HCT116 (cell line): ENCODE data around the gene WBP1L. TPM values are rescaled to one million over a fixed set of nuclear protein-coding genes. Genes with fewer than 3 reads are reported as not detected.

Experiments used
- ATAC-seq: fragments of 200-7000 bp; cut with Tn5 transposase; 2 replicates; pipeline ENCODE4 v1.9.1; 2020; ENCODE audit warnings: mild to moderate bottlenecking, moderate library complexity
- BruUV-seq: library from RNA; stranded (reverse); fragments of 400-500 nt; replicated peaks from 2 replicates; lab custom pipeline; 2021; lab: Mats Ljungman, UMichigan
- CTCF ChIA-PET: fragments of 300-600 bp; sonication (Branson Sonifier 250); formaldehyde crosslinking; loops from one replicate; lab custom pipeline; 2021; ENCODE audit warnings: antibody characterized with exemption; lab: Charles Lee
- POLR2A ChIA-PET: fragments of 300-600, 350-600 bp; sonication (Branson Sonifier 250); formaldehyde crosslinking; loops from one replicate; lab custom pipeline; 2021; ENCODE audit warnings: antibody characterized with exemption; lab: Charles Lee
- RAD21 ChIA-PET, 2 experiments: fragments of 300-600 bp; sonication (Branson Sonifier 250); formaldehyde crosslinking; loops; one replicate each; lab custom pipeline; 2023; ENCODE audit warnings: low total read pairs in 2 of 2; ENCODE audit not compliant: uncharacterized antibody in 2 of 2, unreplicated experiment in 2 of 2, low non-redundant PET in 1 of 2; lab: Charles Lee
- DNase-seq: peaks from one replicate; pipeline ENCODE4 v3.0.0-alpha.2; 2010; ENCODE audit warnings: low read depth, low spot score
- H2AFZ ChIP-seq: fragments of 200-600 bp; shearing (Covaris generic), sonication (generic); 2 replicates; pipeline ENCODE4 v1.6.1; 2017; ENCODE audit warnings: low read depth, mixed run types, mixed read lengths, antibody characterized with exemption, low read length; ENCODE audit not compliant: poor library complexity, severe bottlenecking
- H3K27ac ChIP-seq: 2 replicates; pipeline ENCODE4 v1.5.1; 2012; ENCODE audit warnings: low read depth, low read length
- H3K27me3 ChIP-seq: fragments of 200-600 bp; sonication (generic); 2 replicates; pipeline ENCODE4 v1.6.1; 2016; ENCODE audit warnings: mixed run types, low read length, mixed read lengths; ENCODE audit not compliant: insufficient read depth
- H3K36me3 ChIP-seq, 2 experiments: fragments of 200-500 bp in 1 of 2; fragments of 200-600 bp in 1 of 2; sonication (Bioruptor generic) in 1 of 2; sonication (generic) in 1 of 2; 2 replicates each; pipeline versions ENCODE4 v1.5.1 to v1.6.1; 2014 to 2016; ENCODE audit warnings: low read length in 2 of 2, inconsistent platforms in 1 of 2, mixed read lengths in 1 of 2, mixed run types in 1 of 2; ENCODE audit not compliant: insufficient read depth in 2 of 2, control insufficient read depth in 1 of 2
- H3K4me1 ChIP-seq, 2 experiments: fragments of 200-600 bp in 1 of 2; sonication (generic) in 1 of 2; 2 replicates each; pipeline versions ENCODE4 v1.5.1 to v1.6.1; 2012 to 2017; ENCODE audit warnings: low read length in 2 of 2, inconsistent platforms in 1 of 2, mild to moderate bottlenecking in 1 of 2, mixed read lengths in 1 of 2, mixed run types in 1 of 2, moderate library complexity in 1 of 2; ENCODE audit not compliant: insufficient read depth in 2 of 2, control insufficient read depth in 1 of 2
- H3K4me2 ChIP-seq: fragments of 200-600 bp; sonication (generic); 2 replicates; pipeline ENCODE4 v1.6.1; 2017; ENCODE audit warnings: mixed run types, low read length, mixed read lengths
- H3K4me3 ChIP-seq, 2 experiments: fragments of 200-600 bp in 1 of 2; sonication (generic) in 1 of 2; replicated peaks in 1 of 2; 2 replicates each; pipeline ENCODE4 v1.5.1; 2011 to 2016; ENCODE audit warnings: low read length in 2 of 2, control low read depth in 1 of 2, low read depth in 1 of 2, mild to moderate bottlenecking in 1 of 2, mixed read lengths in 1 of 2, mixed run types in 1 of 2
- H3K79me2 ChIP-seq: fragments of 200-600 bp; sonication (generic); 2 replicates; pipeline ENCODE4 v1.6.1; 2017; ENCODE audit warnings: mild to moderate bottlenecking, mixed run types, low read length, moderate library complexity, mixed read lengths; ENCODE audit not compliant: insufficient read depth
- H3K9ac ChIP-seq: fragments of 200-600 bp; sonication (generic); 2 replicates; pipeline ENCODE4 v1.6.1; 2016; ENCODE audit warnings: low read length, mixed read lengths
- H3K9me2 ChIP-seq: fragments of 200-600 bp; sonication (generic), shearing (Covaris generic); 2 replicates; pipeline ENCODE4 v1.6.1; 2017; ENCODE audit warnings: mixed run types, mild to moderate bottlenecking, moderate library complexity; ENCODE audit not compliant: insufficient read depth
- H3K9me3 ChIP-seq, 2 experiments: fragments of 200-500 bp in 1 of 2; fragments of 200-600 bp in 1 of 2; sonication (Bioruptor generic) in 1 of 2; sonication (generic) in 1 of 2; 2 replicates each; pipeline ENCODE4 v1.6.1; 2014 to 2017; ENCODE audit warnings: low read length in 2 of 2, mixed read lengths in 2 of 2, inconsistent platforms in 1 of 2, low read depth in 1 of 2, mild to moderate bottlenecking in 1 of 2, mixed run types in 1 of 2, moderate library complexity in 1 of 2; ENCODE audit not compliant: control insufficient read depth in 1 of 2, insufficient read depth in 1 of 2
- H4K20me1 ChIP-seq: fragments of 200-600 bp; sonication (generic), shearing (Covaris generic); 2 replicates; pipeline ENCODE4 v1.6.1; 2017; ENCODE audit warnings: mixed run types, mild to moderate bottlenecking, moderate library complexity; ENCODE audit not compliant: insufficient read depth
- CBX3 ChIP-seq: IDR thresholded peaks from 2 replicates; pipeline ENCODE4 v1.6.1; 2012; ENCODE audit warnings: low read depth
- CTCF ChIP-seq, 3 experiments: fragments of 200-600 bp in 1 of 3; sonication (generic) in 1 of 3; IDR thresholded peaks in 2 of 3; conservative IDR thresholded peaks in 1 of 3; 2 replicates each; pipeline ENCODE4 v1.5.1; 2012 to 2017; ENCODE audit warnings: low read depth in 2 of 3, low read length in 2 of 3, antibody characterized with exemption in 1 of 3, borderline replicate concordance in 1 of 3, control low read depth in 1 of 3, mild to moderate bottlenecking in 1 of 3, mixed read lengths in 1 of 3, mixed run types in 1 of 3, moderate library complexity in 1 of 3; ENCODE audit not compliant: insufficient read depth in 1 of 3
- EGR1 ChIP-seq: IDR thresholded peaks from 2 replicates; pipeline ENCODE4 v1.6.1; 2012; ENCODE audit warnings: low read depth
- ELF1 ChIP-seq: IDR thresholded peaks from 2 replicates; pipeline ENCODE4 v1.6.1; 2012; ENCODE audit warnings: low read depth, borderline replicate concordance
- MAX ChIP-seq: IDR thresholded peaks from 2 replicates; pipeline ENCODE4 v1.6.1; 2012
- POLR2AphosphoS5 ChIP-seq: IDR thresholded peaks from 2 replicates; pipeline ENCODE4 v1.6.1; 2011; ENCODE audit warnings: mild to moderate bottlenecking, low read depth, low read length, moderate library complexity
- RAD21 ChIP-seq: IDR thresholded peaks from 2 replicates; pipeline ENCODE4 v1.6.1; 2012; ENCODE audit warnings: low read depth, mild to moderate bottlenecking
- REST ChIP-seq: IDR thresholded peaks from 2 replicates; pipeline ENCODE4 v1.6.1; 2012; ENCODE audit warnings: low read depth
- SIN3A ChIP-seq: IDR thresholded peaks from 2 replicates; pipeline ENCODE4 v1.6.1; 2012; ENCODE audit warnings: low read depth
- YY1 ChIP-seq: IDR thresholded peaks from 2 replicates; pipeline ENCODE4 v1.6.1; 2011; ENCODE audit warnings: low read length, low read depth, moderate library complexity, mild to moderate bottlenecking; ENCODE audit not compliant: insufficient replicate concordance; ENCODE audit errors: extremely low read depth
- intact Hi-C: fragments of 100-400 bp; cut with micrococcal nuclease; formaldehyde crosslinking; loops from 2 replicates; pipeline ENCODE4 v1.10.0; 2022
- total RNA-seq: library from RNA; stranded (reverse); gene quantifications from one replicate; pipeline ENCODE4 v1.2.1, GENCODE V29; 2021; ENCODE audit not compliant: unreplicated experiment

Gene WBP1L
- total RNA-seq, 1 experiment from 2014 or later, result 25.2 TPM

- intact Hi-C loops, result no loop called here
Measured at GRCh38 chr10:102775201-102775934, 31.6 kb downstream of the WBP1L start.

More at GRCh38 chr10:102775201-102775934, 31.6 kb downstream of the WBP1L start:
- no peak overlapping the region for H2AFZ ChIP-seq
- no peak overlapping the region for H3K4me3 ChIP-seq
- no peaks in the 10 kb centered on the region for H3K4me1 ChIP-seq
- no peaks in the 10 kb centered on the region for H3K9me3 ChIP-seq
- H3K9me2 ChIP-seq, result no peaks in the 10 kb centered on the region
- DNase-seq (no peak), ATAC-seq (no peak)
- H3K9ac ChIP-seq, result no peak overlapping the region
- ChIA-PET RAD21 (no interaction called here), CTCF (no interaction called here), POLR2A (no interaction called here)
- H3K79me2 ChIP-seq, result no peaks in the 10 kb centered on the region
- no TSS peak for BruUV-seq
- no peak overlapping the region for H3K4me2 ChIP-seq
- TF ChIP-seq SIN3A (no peak), MAX (no peak), YY1 (no peak), CTCF (IDR thresholded peaks at IDR 0.05 in 2 of 3, conservative IDR thresholded peaks at IDR 0.05 in 1 of 3; ENCODE audit: borderline replicate concordance in 1 of 3, insufficient read depth in 1 of 3, low read depth in 2 of 3, low read length in 2 of 3) (no peak), CBX3 (no peak), ELF1 (no peak), RAD21 (no peak), EGR1 (no peak), POLR2AphosphoS5 (no peak), REST (no peak)
- no peaks in the 10 kb centered on the region for H4K20me1 ChIP-seq
- H3K27ac ChIP-seq, result no peak overlapping the region
- no peaks in the 10 kb centered on the region for H3K27me3 ChIP-seq
- no peaks in the 10 kb centered on the region for H3K36me3 ChIP-seq
